M059J (cell line): ENCODE results near the gene DRICH1. TPM values are rescaled to one million over a fixed set of nuclear protein-coding genes. Genes with fewer than 3 reads are reported as not detected.
"Not testable (repeated sequence)": the region's sequence is repeated elsewhere in the genome, so short reads cannot be mapped to it uniquely, and the experiment has no call there.

Source experiments
- DNase-seq: peaks from one replicate; pipeline ENCODE4 v3.0.0-alpha.2; 2012; ENCODE audit warnings: low read depth
- total RNA-seq: library from RNA; depleted of rRNA; stranded (reverse); fragments of >200 nt; shearing (Covaris generic); gene quantifications from 2 replicates; pipeline ENCODE4 v1.2.3, GENCODE V29; 2014

Gene DRICH1
- total RNA-seq, 1 experiment from 2014 or later: not detected

- no peak for DNase-seq
Observed at GRCh38 chr22:23649071-23649501, 17.0 kb upstream of the DRICH1 start.

- DNase-seq: not testable (repeated sequence)
Observed at GRCh38 chr22:23646526-23646925, 14.4 kb upstream of the DRICH1 start.

- not testable (repeated sequence) for DNase-seq
Observed at GRCh38 chr22:23640206-23640605, 8.1 kb upstream of the DRICH1 start.

DNA sequence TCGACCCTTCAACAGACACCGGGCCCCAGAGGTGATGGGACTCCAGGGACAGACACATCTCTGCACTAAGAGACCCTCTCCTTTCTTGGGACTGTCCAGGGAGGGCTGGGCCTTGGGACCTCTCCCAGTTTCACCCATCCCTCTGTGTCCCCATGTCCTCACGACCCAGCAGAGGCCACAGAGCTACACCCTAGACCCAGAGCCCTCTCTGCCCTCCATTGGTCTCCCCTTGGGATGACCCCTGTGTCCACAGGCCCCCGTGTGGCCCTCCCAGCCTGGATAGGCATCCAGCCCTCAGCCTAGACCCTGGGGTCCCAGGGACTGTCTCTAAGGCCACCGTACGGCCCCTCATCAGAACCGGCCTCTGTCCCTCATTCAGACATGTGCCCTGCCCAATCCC lies 7.5 kb upstream of the DRICH1 start:
- no peak for DNase-seq

- DNase-seq: no peak
Observed at GRCh38 chr22:23638611-23639010, 6.5 kb upstream of the DRICH1 start.

GRCh38 chr22:23635291-23635690 lies 3.2 kb upstream of the DRICH1 start:
- not testable (repeated sequence) for DNase-seq

- not testable (repeated sequence) for DNase-seq
Observed at GRCh38 chr22:23628056-23628743, 3.9 kb downstream of the DRICH1 start.

DNA sequence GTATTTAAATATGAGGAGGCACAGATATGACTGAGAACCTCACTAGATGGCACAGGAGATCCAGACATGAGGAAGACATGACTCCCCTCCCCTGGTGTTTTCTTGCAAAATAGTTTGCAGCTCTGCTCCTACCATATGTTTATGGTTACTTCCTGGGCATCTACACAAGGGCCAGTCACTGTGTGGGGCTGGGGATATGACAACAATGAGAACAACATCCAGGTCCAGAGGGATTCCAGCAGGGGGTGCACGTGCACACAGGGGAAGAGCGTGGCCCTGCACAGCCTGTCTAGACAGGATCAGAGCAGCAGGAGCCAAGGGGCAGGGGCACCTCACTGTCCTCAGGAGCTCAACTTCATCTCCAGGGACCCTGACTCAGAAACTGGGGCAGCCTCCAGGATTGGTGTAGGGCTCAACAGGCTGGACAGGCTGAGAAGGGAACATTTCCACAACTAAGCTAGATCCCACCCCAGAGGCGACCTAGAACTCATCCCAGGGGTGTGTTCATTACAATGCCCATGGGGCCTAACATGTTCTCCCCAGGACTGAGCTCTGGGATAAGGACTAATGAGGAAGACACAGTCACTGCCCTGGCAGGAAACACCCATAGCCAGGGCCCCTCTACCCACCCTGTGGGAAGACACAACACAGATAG lies 4.6 kb downstream of the DRICH1 start:
- peak; percentile 6 for DNase-seq

GRCh38 chr22:23626286-23626975 lies 5.7 kb downstream of the DRICH1 start:
- DNase-seq: no peak

GRCh38 chr22:23622634-23623033 lies 9.5 kb downstream of the DRICH1 start:
- DNase-seq: peak; percentile 26

DNA sequence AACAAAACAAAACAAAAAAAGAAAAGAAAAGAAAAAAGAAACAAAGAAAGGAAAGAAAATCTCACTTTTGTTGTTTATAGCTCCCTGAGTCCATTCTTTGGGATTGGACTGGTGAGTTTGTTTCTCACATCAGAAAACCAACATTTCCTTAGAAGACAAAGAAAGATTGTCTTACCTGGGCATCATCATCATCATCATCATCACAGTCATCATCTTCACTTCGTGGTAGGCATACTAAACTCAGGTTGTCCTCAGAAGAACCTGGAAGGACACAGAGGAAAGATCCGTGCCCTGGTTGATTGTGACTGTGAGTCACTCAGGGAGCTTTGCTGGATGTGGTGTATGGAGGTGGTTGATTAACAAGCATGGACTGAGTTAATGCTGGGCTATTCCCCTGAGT lies 10.2 kb downstream of the DRICH1 start:
- not testable (repeated sequence) for DNase-seq

GRCh38 chr22:23621082-23621780 lies 10.9 kb downstream of the DRICH1 start:
- DNase-seq: no peak

DNA sequence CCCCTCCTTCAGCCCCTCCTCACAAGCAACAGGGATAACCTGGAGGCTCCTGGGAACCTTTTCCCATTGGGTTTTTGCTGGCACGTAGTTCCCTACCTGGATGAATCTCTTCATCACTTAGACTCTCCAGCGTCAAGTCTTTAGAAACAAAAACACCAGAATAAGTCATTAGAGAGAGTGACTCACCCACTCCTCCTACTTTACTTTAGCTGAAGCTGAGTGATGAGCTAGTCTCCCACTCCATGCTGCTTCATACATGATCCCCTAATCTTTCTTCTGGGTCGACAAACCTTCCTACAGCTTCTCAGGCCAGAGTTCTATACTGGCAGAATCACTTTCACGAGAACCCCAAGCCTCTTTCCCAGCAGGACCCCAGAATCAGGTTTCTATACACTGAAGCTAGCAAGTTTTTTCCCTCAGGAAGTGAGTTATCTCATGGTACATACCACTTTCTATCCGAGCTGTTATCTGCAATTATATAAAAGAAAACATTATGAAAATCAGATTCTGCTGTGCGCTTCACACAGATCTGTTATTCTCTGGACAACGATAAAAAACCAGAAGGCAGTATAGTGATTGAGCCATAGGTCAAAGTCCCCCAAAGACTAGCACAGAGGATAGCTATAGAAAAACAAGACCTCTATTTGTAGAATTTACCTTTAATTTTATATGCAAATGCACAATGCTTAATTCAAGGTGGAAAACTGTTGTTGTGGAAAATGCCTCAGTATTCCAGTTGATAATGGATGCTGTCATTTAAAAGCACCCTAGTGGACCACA lies 18.7 kb downstream of the DRICH1 start:
- peak; percentile 3 for DNase-seq

- DNase-seq: peak; percentile 20
Observed at GRCh38 chr22:23609983-23610781, 21.9 kb downstream of the DRICH1 start.

DNA sequence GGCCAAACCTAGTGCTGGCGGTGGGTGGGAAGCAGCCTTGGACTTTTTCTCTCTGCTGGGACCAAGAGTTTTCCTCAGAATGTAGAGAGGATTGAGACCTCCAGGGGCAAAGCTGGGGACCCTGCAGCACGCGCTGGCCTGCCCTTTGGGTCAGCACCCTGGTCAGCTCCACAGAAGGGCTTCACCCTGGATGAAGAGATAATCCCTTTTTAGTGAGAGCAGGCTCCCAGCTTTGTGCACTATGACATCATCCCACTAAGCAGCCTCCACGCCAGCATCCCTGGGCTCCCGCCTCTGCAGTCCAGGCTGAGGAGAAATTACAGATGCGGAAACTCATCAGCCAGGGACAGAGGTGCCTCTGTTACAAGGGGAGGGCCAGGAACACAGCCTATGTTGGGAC lies 23.5 kb downstream of the DRICH1 start:
- peak; percentile 9 for DNase-seq

GRCh38 chr22:23606204-23607131 lies 25.7 kb downstream of the DRICH1 start:
- no peak for DNase-seq

GRCh38 chr22:23604939-23605712 lies 27.0 kb downstream of the DRICH1 start:
- no peak for DNase-seq

GRCh38 chr22:23603266-23603665 lies 28.9 kb downstream of the DRICH1 start:
- no peak for DNase-seq
